ENCODE results near the gene PDXDC1.
"Not testable (repeated sequence)": the region's sequence is repeated elsewhere in the genome, so short reads cannot be mapped to it uniquely, and the experiment has no call there.

Gene PDXDC1

GRCh38 chr16:15071916-15072769 lies 97.3 kb downstream of the PDXDC1 start:
- DNase-seq: not testable (repeated sequence)

- no peak for DNase-seq
These were observed 98.3 kb downstream of the PDXDC1 start for GRCh38 chr16:15073101-15073500.

- not testable (repeated sequence) for DNase-seq
These were observed 101.3 kb downstream of the PDXDC1 start for GRCh38 chr16:15076161-15076560.

GRCh38 chr16:15080883-15081282 lies 106.1 kb downstream of the PDXDC1 start:
- not testable (repeated sequence) for DNase-seq

- not testable (repeated sequence) for DNase-seq
These were observed 108.0 kb downstream of the PDXDC1 start for GRCh38 chr16:15082788-15083187.

GRCh38 chr16:15090663-15091269 lies 115.9 kb downstream of the PDXDC1 start:
- DNase-seq: not testable (repeated sequence)

- not testable (repeated sequence) for DNase-seq
These were observed 118.7 kb downstream of the PDXDC1 start for GRCh38 chr16:15093571-15093954.

GRCh38 chr16:15093955-15094827 lies 119.4 kb downstream of the PDXDC1 start, which contains the start of gene RRN3:
Gene RRN3, minus strand, starts transcription at chr16:15094272. Its CDS starts 39 bp downstream, at chr16:15094233.
- peak; percentile 72 for DNase-seq

GRCh38 chr16:15096583-15096972 lies 121.8 kb downstream of the PDXDC1 start:
- DNase-seq: not testable (repeated sequence)

- DNase-seq: not testable (repeated sequence)
These were observed 124.6 kb downstream of the PDXDC1 start for GRCh38 chr16:15099366-15099909.

- not testable (repeated sequence) for DNase-seq
These were observed 125.7 kb downstream of the PDXDC1 start for GRCh38 chr16:15100372-15100987.

- DNase-seq: not testable (repeated sequence)
These were observed 153.0 kb downstream of the PDXDC1 start for GRCh38 chr16:15127641-15128425.

- DNase-seq: not testable (repeated sequence)
These were observed 155.6 kb downstream of the PDXDC1 start for GRCh38 chr16:15130256-15130932.

- not testable (repeated sequence) for DNase-seq
These were observed 156.3 kb downstream of the PDXDC1 start for GRCh38 chr16:15130943-15131700.

GRCh38 chr16:15132719-15133428 lies 158.0 kb downstream of the PDXDC1 start:
- not testable (repeated sequence) for DNase-seq

- not testable (repeated sequence) for DNase-seq
These were observed 158.7 kb downstream of the PDXDC1 start for GRCh38 chr16:15133554-15133953.

GRCh38 chr16:15134752-15135482 lies 160.1 kb downstream of the PDXDC1 start:
- DNase-seq: not testable (repeated sequence)
